ENCODE results near the gene PRM1. TPM values are rescaled to one million over a fixed set of nuclear protein-coding genes. Genes with fewer than 3 reads are reported as not detected.

PRM1 gene
- total and polyA plus RNA-seq, 2 of the 13 experiments (the other 11 are each of a cell fraction or from before 2014, with no cell fraction given): not detected

DNA sequence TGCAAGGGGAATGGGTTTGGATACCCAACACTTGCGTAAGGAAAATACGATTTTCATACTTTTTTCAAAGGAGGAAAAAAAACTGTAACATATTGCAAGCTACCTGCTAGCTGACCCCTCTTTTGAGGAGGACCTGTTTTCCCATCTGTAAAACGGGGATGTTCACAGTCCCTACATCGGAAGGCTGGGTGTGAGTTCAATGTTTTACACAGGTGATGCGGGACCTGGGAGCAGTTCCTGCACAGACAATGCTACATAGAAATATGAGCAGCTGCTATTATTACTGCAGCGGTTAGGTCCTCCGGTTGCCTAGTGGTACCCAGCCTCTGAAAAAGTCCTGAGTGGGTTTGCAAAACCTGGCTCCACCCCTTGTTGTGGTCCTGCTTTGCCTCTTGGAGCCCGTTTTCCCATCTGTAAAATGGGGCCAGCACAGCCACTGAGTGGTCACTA lies 28.6 kb downstream of the PRM1 start (continued):
- no peak for TF ChIP-seq HNF4G (IDR thresholded peaks at IDR 0.05; ENCODE audit: borderline replicate concordance, low read depth, low read length)
- TF ChIP-seq HNF4G (CRISPR knock-in tag; IDR thresholded peaks at IDR 0.05; ENCODE audit: borderline replicate concordance, low read depth): no peak
- TF ChIP-seq, protein P1, sequence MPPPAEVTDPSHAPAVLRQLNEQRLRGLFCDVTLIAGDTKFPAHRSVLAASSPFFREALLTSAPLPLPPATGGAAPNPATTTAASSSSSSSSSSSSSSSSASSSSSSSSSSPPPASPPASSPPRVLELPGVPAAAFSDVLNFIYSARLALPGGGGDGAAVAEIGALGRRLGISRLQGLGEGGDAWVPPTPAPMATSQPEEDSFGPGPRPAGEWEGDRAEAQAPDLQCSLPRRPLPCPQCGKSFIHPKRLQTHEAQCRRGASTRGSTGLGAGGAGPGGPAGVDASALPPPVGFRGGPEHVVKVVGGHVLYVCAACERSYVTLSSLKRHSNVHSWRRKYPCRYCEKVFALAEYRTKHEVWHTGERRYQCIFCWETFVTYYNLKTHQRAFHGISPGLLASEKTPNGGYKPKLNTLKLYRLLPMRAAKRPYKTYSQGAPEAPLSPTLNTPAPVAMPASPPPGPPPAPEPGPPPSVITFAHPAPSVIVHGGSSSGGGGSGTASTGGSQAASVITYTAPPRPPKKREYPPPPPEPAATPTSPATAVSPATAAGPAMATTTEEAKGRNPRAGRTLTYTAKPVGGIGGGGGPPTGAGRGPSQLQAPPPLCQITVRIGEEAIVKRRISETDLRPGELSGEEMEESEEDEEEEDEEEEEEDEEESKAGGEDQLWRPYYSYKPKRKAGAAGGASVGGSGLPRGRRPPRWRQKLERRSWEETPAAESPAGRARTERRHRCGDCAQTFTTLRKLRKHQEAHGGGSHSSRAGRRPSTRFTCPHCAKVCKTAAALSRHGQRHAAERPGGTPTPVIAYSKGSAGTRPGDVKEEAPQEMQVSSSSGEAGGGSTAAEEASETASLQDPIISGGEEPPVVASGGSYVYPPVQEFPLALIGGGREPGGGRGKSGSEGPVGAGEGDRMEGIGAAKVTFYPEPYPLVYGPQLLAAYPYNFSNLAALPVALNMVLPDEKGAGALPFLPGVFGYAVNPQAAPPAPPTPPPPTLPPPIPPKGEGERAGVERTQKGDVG (CRISPR knock-in tag; IDR thresholded peaks at IDR 0.05; ENCODE audit: borderline replicate concordance): 0 out of 2 replicates have a peak, but pooled peaks have one; percentile 6
- TF ChIP-seq, protein P2, sequence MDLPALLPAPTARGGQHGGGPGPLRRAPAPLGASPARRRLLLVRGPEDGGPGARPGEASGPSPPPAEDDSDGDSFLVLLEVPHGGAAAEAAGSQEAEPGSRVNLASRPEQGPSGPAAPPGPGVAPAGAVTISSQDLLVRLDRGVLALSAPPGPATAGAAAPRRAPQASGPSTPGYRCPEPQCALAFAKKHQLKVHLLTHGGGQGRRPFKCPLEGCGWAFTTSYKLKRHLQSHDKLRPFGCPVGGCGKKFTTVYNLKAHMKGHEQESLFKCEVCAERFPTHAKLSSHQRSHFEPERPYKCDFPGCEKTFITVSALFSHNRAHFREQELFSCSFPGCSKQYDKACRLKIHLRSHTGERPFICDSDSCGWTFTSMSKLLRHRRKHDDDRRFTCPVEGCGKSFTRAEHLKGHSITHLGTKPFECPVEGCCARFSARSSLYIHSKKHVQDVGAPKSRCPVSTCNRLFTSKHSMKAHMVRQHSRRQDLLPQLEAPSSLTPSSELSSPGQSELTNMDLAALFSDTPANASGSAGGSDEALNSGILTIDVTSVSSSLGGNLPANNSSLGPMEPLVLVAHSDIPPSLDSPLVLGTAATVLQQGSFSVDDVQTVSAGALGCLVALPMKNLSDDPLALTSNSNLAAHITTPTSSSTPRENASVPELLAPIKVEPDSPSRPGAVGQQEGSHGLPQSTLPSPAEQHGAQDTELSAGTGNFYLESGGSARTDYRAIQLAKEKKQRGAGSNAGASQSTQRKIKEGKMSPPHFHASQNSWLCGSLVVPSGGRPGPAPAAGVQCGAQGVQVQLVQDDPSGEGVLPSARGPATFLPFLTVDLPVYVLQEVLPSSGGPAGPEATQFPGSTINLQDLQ (CRISPR knock-in tag; IDR thresholded peaks at IDR 0.05): no peak
- peak; percentile 48 for TF ChIP-seq ZMYM3 (CRISPR knock-in tag; IDR thresholded peaks at IDR 0.05)
- TF ChIP-seq RFXANK (CRISPR knock-in tag; IDR thresholded peaks at IDR 0.05): no peak
- TF ChIP-seq FOXP1 (IDR thresholded peaks at IDR 0.05): no peak
- no peak for TF ChIP-seq FOXP1 (CRISPR knock-in tag; IDR thresholded peaks at IDR 0.05)
- TF ChIP-seq, protein P3, sequence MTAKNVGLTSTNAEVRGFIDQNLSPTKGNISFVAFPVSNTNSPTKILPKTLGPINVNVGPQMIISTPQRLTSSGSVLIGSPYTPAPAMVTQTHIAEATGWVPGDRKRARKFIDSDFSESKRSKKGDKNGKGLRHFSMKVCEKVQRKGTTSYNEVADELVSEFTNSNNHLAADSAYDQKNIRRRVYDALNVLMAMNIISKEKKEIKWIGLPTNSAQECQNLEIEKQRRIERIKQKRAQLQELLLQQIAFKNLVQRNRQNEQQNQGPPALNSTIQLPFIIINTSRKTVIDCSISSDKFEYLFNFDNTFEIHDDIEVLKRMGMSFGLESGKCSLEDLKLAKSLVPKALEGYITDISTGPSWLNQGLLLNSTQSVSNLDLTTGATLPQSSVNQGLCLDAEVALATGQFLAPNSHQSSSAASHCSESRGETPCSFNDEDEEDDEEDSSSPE (CRISPR knock-in tag; IDR thresholded peaks at IDR 0.05): no peak
- TF ChIP-seq, protein P4, sequence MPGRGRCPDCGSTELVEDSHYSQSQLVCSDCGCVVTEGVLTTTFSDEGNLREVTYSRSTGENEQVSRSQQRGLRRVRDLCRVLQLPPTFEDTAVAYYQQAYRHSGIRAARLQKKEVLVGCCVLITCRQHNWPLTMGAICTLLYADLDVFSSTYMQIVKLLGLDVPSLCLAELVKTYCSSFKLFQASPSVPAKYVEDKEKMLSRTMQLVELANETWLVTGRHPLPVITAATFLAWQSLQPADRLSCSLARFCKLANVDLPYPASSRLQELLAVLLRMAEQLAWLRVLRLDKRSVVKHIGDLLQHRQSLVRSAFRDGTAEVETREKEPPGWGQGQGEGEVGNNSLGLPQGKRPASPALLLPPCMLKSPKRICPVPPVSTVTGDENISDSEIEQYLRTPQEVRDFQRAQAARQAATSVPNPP (CRISPR knock-in tag; IDR thresholded peaks at IDR 0.05): peak; percentile 58; the same call in 1 of the 2 replicates
- TF ChIP-seq SOX5 (CRISPR knock-in tag; IDR thresholded peaks at IDR 0.05; ENCODE audit: borderline replicate concordance): no peak
- TF ChIP-seq BRCA1 (CRISPR knock-in tag; IDR thresholded peaks at IDR 0.05): no peak
- no peak for TF ChIP-seq ERF (CRISPR knock-in tag; IDR thresholded peaks at IDR 0.05)
- TF ChIP-seq TBX3 (IDR thresholded peaks at IDR 0.05; ENCODE audit: borderline replicate concordance): no peak
- no peak for TF ChIP-seq SIX4 (CRISPR knock-in tag; IDR thresholded peaks at IDR 0.05)
- no peak for TF ChIP-seq ZNF75D (CRISPR knock-in tag; IDR thresholded peaks at IDR 0.05; ENCODE audit: borderline replicate concordance)
- TF ChIP-seq HCFC1 (IDR thresholded peaks at IDR 0.05; ENCODE audit: low read depth, low read length): no peak
- no peak for TF ChIP-seq NFYC (CRISPR knock-in tag; IDR thresholded peaks at IDR 0.05)
- TF ChIP-seq TSC22D2 (CRISPR knock-in tag; IDR thresholded peaks at IDR 0.05; ENCODE audit: borderline replicate concordance): no peak
- no peak for TF ChIP-seq ZNF724P (CRISPR knock-in tag; IDR thresholded peaks at IDR 0.05; ENCODE audit: borderline replicate concordance)
- TF ChIP-seq NFRKB (IDR thresholded peaks at IDR 0.05): no peak
